Psoas muscle (tissue), 8 donors: ENCODE results near the gene GCHFR. TPM values are rescaled to one million over a fixed set of nuclear protein-coding genes. Genes with fewer than 3 reads are reported as not detected.

ENCODE experiments used
- ATAC-seq, 4 donors: fragments of 200-7000 bp; cut with Tn5 transposase; one replicate each; pipeline ENCODE4 v1.9.1; 2020; ENCODE audit warnings: moderate library complexity in 3 of 4, mild to moderate bottlenecking in 2 of 4
- DNase-seq, 2 donors: peaks; one replicate each; pipeline ENCODE4 v3.0.0-alpha.2; 2020
- H3K27ac ChIP-seq: fragments of 200-600 bp; one replicate; pipeline ENCODE4 v1.8.0; 2022
- H3K27me3 ChIP-seq, 3 donors: fragments of 200-600 bp in 1 of 3; one replicate each; pipeline versions ENCODE4 v1.6.1 to v1.8.0; 2013 to 2022; ENCODE audit warnings: low read length in 2 of 3, mild to moderate bottlenecking in 2 of 3, moderate library complexity in 1 of 3; ENCODE audit not compliant: insufficient read depth in 3 of 3
- H3K36me3 ChIP-seq, 2 donors: fragments of 200-600 bp in 1 of 2; one replicate each; pipeline versions ENCODE4 v1.6.1 to v1.8.0; 2013 to 2022; ENCODE audit warnings: low read depth in 1 of 2, mild to moderate bottlenecking in 1 of 2, moderate library complexity in 1 of 2; ENCODE audit not compliant: insufficient read depth in 1 of 2
- H3K4me1 ChIP-seq: fragments of 200-600 bp; one replicate; pipeline ENCODE4 v1.8.0; 2022
- H3K4me3 ChIP-seq: fragments of 200-600 bp; one replicate; pipeline ENCODE4 v1.8.0; 2022; ENCODE audit warnings: mild to moderate bottlenecking
- H3K9me3 ChIP-seq: fragments of 200-600 bp; one replicate; pipeline ENCODE4 v1.8.0; 2022
- CTCF ChIP-seq: fragments of 200-600 bp; IDR thresholded peaks from one replicate; pipeline ENCODE4 v1.8.0; 2022; ENCODE audit warnings: antibody characterized with exemption
- WGBS, 3 donors: extraction: QIAGEN DNeasy Blood & Tissue Kit; methylation state at CpG; one replicate each; pipeline versions ENCODE4 v1.1.6 to v1.1.7; 2013; 5-methylcytosine and 5-hydroxymethylcytosine counted together
- intact Hi-C, 2 donors: fragments of 100-400 bp; cut with DNase I; formaldehyde crosslinking; loops; one replicate each; pipeline versions ENCODE4 v1.11.0 to v1.14.2; 2022
- polyA plus RNA-seq, 3 donors: library from polyadenylated mRNA; stranded (reverse); fragments of 200-250 nt; gene quantifications; one replicate each; pipeline ENCODE4 v1.2.3, GENCODE V29; 2013
- total RNA-seq, 4 donors: library from RNA; stranded (reverse); fragmentation: NEBNext Ultra II Directional in 2 of 4; extraction: Animal tissue kit (Norgen Biotek cat#: 25700) in 2 of 4; gene quantifications; one replicate each; pipeline versions ENCODE4 v1.2.1 to v1.2.4, GENCODE V29; 2021 to 2023
- donor health status: healthy with polysubstance abuse.
- donor health status: DM: no; HTN: no; CAD: no; lungs with moderate emphysema.
- donor health status: Bipolar disorder and iron deficiency.
- donor health status: healthy.
- donor health status: DM: yes; HTN: yes; CAD: no.
- donor health status: DM: no; HTN: no; CAD: no.
- donor health status: DM: no; HTN: no; CAD: no.
- donor health status: DM: yes; HTN: yes; CAD: no.

GCHFR gene
- total and polyA plus RNA-seq, 7 donors = 1.5 to 6.7 (median 4.3) TPM

- H3K4me1 ChIP-seq = no peaks in the 10 kb centered on the region
These were observed 41.5 kb upstream of the GCHFR start for GRCh38 chr15:40722354-40722753.

GRCh38 chr15:40722934-40723333 is 40.9 kb upstream of the GCHFR start:
- no peak for DNase-seq
- no peak for TF ChIP-seq CTCF
- Histone ChIP-seq H3K27ac (no peak overlapping the region), H3K4me1 (no peaks in the 10 kb centered on the region), H3K9me3 (no peaks in the 10 kb centered on the region), H3K4me3 (no peak overlapping the region), H3K27me3 (no peaks in the 10 kb centered on the region), H3K36me3 (no peaks in the 10 kb centered on the region)
- intact Hi-C loops = no loop called here
- no peak for ATAC-seq
- WGBS, 3 donors = 90 to 94% (median 92%) methylated on average over 2 of the region's 2 CpGs

More at GRCh38 chr15:40722354-40722753, 41.5 kb upstream of the GCHFR start:
- TF ChIP-seq CTCF = no peak
- Histone ChIP-seq H3K36me3 (no peaks in the 10 kb centered on the region), H3K27ac (no peak overlapping the region), H3K27me3 (no peaks in the 10 kb centered on the region), H3K9me3 (no peaks in the 10 kb centered on the region), H3K4me3 (no peak overlapping the region)
- no peak for DNase-seq
- no peak for ATAC-seq
- WGBS, 3 donors = 89 to 94% (median 89%) methylated on average over 4 of the region's 4 CpGs
- intact Hi-C loops = no loop called here

- intact Hi-C loops = no loop called here
These were observed 39.9 kb upstream of the GCHFR start for GRCh38 chr15:40723919-40724318.

GRCh38 chr15:40731034-40731433 is 32.8 kb upstream of the GCHFR start:
- Histone ChIP-seq H3K36me3 (peaks cover 3 to 32% of the 10 kb centered on the region in 2 donors), H3K9me3 (no peaks in the 10 kb centered on the region)
- no peak for TF ChIP-seq CTCF

More at GRCh38 chr15:40723919-40724318, 39.9 kb upstream of the GCHFR start:
- Histone ChIP-seq H3K27ac (no peak overlapping the region), H3K36me3 (no peaks in the 10 kb centered on the region), H3K4me1 (no peaks in the 10 kb centered on the region), H3K9me3 (no peaks in the 10 kb centered on the region), H3K27me3 (no peaks in the 10 kb centered on the region), H3K4me3 (no peak overlapping the region)
- DNase-seq (no peak), ATAC-seq (no peak)
- TF ChIP-seq CTCF = no peak
- WGBS, 3 donors = 88 to 92% (median 89%) methylated on average over 2 of the region's 2 CpGs

GRCh38 chr15:40736575-40736974 is 27.3 kb upstream of the GCHFR start:
- H3K9me3 ChIP-seq = no peaks in the 10 kb centered on the region
- H3K27me3 ChIP-seq = no peaks in the 10 kb centered on the region
- intact Hi-C loops = no loop called here
- H3K4me3 ChIP-seq = no peak overlapping the region
- 92% methylated on average over 4 of the region's 4 CpGs for WGBS, 3 donors
- no peak for DNase-seq
- H3K4me1 ChIP-seq = peaks cover 5% of the 10 kb centered on the region
- H3K27ac ChIP-seq = no peak overlapping the region
- no peak for TF ChIP-seq CTCF
- H3K36me3 ChIP-seq = peaks cover 12 to 77% of the 10 kb centered on the region in 2 donors
- ATAC-seq = no peak

More at GRCh38 chr15:40731034-40731433, 32.8 kb upstream of the GCHFR start:
- Histone ChIP-seq H3K27ac (no peak overlapping the region), H3K4me3 (no peak overlapping the region), H3K27me3 (no peaks in the 10 kb centered on the region), H3K4me1 (no peaks in the 10 kb centered on the region)
- intact Hi-C loops = no loop called here
- no peak for ATAC-seq
- no peak for DNase-seq
- 67 to 74% (median 73%) methylated on average over 3 of the region's 3 CpGs for WGBS, 3 donors
